Stimulated activated CD8-positive, alpha-beta memory T cell treated with anti-CD3 and anti-CD28 coated beads, Interleukin-4, amount 100 ng/mL, for 1 hour (primary cell): ENCODE results near the gene NR2C2.

Experiments used
- DNase-seq, 2 donors: peaks; one replicate each; pipeline ENCODE4 v3.0.0-alpha.2; 2020; ENCODE audit warnings: low read depth in 2 of 2, low spot score in 1 of 2

NR2C2 gene

DNA sequence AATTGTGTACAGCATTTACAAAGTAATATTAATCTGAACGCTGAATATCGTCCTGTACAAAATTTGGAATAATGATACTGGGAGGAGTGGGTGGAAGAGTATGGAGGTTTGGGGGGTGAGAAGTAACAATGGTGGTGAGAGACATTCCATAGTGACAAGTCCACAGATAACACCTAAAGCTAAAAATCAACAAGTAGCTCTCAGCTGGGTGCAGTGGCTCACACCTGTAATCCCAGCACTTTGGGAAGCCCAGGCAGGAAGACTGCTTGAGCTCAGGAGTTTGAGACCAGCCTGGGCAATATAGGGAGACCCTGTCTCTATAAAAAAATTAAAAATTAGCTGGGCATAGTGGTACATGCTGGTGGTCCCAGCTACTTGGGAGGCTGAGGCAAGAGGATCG lies 112.6 kb downstream of the NR2C2 start:
- DNase-seq, result no peak

DNA sequence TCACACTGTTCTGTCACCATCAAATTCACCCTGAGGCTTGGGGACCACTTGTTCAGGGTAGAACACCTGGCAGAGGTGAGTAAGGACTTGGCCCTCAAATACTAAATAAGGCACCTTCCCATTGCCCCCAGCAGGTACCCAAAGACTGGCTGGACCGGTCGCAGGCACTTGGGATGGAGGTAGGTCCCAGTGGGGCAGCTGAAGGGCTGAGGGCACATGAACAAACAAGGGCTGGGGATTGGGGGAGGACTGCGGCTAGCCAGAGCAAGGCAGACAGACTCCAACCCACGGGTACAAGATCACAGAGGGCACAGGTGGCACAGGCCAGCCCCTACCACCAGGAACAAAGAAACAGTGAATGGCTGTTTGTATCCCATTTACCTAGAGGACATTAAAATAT lies 115.9 kb downstream of the NR2C2 start:
- no peak for DNase-seq

DNA sequence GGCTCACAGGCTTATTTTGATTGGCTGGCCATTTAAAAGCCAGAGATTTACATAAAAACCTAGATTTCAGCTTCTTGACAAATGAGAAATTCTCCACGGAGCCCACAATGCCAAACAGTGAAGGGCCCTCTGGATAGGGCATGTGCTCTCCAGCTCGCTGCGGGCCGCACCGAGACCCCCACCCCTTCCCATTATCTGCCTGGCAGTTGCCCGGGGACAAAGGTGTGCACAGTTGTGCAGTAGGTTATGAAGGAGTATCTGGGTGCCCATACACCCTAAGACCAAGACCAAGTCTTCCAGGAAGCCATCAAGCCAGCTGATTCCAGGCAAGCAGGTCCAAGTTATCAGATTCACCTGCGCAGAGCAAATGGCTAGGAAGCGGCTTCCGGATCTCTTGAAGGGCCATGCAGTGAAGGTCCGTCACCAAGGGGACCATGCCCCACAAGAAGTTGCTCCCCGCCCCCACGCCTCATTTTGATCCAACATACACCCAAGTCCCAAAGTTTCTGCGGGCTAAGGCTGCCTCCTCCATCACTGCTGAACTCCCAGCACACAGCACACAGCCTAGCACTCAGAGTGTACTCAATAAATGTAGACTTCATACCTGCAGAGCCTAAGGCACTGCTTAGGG lies 116.4 kb downstream of the NR2C2 start:
- no peak for DNase-seq

DNA sequence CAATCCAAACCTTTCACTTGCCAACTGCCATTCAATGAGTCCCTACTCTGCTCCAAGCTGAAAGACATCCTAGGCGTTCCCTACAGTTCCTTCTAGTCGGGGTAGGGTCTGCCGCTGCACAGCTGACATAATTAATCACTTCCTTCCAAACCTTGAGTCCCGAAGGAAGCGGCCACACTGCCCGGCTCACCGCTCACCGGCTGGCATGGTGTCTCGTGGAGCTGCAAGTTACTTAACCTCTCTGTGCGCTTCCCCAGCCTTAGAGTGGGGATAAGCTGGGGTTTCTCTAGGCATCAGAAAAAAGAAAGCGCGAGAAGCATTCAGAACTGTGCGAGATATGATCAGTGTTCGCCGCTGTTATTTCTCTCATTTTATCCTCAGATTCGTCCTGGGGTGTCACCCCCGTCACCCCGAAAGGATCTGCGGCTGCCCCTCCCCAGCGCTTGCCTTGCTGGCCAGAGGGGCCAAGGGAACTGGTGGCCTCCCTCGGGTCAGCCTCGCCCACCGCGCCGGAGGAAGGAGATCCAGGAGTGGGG lies 117.0 kb downstream of the NR2C2 start:
- DNase-seq, result no peak

DNA sequence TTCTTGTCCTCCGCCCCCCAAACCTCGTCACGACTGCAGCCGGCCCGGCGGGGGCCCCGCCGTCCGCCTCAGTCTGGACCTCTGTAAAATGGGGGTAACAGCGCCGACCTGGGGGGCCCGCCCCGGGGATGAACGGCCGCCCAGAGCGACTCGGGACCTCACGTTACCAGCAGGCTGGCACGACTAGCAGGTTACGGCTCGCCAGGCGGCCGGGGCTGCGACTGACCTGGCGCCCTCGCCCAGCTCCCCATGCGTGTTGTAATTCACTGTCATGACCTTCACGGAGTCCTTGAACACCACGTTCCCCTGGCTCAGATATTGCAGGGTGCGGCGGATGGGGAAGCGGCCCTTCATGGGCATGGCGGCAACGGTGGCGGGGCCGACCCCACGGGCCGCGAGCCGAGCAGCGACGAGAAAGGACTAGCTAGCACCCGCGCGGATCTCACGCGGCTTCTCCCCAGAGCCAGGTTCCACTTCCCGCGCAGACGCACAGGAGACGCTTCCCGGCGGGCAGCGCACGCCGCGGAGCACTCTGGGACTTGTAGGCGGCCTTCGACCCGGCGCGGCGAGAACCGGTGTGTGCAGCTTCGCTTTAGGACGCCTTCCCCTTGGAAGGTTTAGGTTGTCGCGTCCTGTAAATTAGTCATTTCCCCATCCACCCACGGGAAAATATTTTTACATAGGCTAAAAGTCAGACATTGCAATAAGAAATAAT lies 117.6 kb downstream of the NR2C2 start, which contains the start of gene MRPS25:
MRPS25 (minus strand) TSS at position 481 of the 715 bp plus-strand sequence; CDS start at position 360, 121 bp downstream.
- peak; percentile 78 to 85 for DNase-seq

DNA sequence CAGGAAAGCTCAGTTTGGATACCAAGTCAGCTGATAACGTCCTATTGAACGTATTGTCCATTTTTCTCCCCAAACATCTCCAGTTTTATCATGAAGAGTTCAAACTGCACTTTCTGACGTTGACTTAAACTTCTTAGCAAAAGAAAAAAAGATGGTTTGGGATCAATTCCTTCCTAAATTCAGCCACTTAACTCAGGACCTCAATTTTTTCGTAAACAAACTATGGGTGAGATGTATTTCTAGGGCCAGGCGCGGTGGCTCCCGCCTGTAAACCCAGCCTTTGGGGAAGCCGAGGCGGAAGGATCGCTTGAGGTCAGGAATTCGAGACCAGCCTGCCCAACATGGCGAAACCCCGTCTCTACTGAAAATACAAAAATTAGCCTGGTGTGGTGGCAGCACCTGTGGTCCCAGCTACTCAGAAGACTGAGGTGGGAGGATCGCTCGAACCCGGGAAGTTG lies 118.2 kb downstream of the NR2C2 start:
- no peak for DNase-seq

DNA sequence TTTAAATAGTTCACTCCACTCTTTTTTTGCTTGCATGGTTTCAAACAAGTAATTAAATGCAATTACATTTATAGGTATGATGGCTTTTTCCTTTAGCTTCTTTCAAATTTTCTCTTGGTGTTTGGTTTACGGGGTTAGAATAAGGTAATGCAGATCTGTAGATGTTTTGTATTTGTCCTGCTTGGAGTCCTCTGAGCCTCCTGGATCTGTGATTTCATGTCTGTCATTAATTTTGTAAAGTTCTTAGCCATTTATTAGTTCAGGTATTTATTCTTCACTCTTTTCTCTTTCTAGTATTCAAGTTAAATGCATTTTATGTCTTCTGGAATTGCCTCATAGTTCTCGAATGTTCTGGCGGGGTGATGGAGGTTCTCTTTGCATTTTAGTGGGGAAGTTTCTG lies 119.1 kb downstream of the NR2C2 start:
- DNase-seq, result no peak

DNA sequence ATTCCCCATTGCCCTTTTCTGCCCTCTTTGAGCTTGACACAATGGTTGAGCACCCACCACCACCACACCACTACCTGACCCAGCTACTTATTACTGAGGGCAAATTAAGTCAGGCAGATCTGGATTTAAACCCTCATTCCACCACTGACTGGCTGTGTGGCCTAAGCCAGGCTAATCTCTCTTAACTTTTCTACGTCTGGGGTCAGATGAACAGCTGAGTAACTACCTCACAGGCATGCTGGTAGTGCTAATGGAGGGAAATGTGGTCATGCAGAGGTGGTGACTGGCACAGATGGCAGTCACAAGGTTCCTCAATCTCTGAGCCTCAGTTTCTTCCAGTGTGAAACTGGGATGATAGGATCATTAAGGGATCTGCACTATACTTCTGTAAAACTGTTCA lies 122.1 kb downstream of the NR2C2 start:
- no peak for DNase-seq

DNA sequence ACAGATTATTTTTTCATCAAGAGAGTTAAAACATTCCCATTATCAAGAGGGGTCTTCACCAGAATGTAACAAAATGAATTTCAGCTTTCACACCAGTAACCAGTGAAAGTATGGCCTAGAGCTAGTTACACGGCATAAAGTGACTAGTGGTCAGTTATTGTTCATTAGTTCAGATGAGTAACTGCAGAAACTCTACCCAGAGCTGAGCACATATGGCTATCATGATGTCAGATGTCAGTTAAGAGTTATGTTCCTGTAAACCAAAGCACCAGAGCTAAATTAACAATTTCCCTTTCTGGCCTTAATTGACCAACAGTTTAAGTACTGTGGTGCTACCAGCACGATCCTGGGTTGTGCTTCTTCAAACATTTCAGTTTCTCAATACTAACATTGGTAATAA lies 124.3 kb downstream of the NR2C2 start:
- no peak for DNase-seq

DNA sequence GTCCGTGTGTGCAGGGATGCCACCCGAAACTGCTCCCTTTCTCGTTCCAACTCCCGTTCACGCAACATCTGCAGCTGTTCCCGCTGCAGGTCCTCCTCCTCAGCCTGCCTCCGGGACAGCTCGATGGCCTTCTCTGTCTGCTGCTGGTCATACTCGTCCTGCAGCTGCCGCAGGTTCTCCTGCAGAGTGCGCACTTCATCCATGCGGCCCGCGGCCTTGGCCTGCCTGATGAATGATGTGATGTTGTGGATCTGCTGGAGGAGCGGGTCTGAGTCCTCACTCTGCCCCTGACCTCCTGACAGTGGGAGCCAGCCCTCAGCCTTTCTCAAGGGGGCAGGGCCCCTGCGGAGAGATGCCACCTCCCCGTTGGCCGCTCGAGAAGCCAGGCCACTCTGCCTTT lies 127.1 kb downstream of the NR2C2 start:
- no peak for DNase-seq

DNA sequence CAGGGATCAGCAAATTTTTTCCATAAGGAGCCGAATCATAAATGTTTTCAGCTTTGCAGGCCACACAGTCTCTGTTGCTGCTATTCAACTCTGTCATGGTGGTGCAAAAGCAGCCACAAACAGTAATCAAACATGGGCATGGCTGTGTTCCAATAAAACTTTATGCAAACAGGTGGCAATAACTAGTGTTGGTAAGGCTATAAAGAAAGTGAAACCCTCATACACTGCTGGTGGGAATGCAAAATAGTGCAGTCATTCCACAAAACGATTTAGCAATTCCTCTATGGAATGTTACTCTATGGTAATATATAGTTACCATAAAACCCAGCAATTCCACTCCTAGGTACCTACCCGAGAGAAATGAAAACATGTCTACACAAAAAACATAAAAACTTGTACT lies 131.7 kb downstream of the NR2C2 start:
- DNase-seq, result no peak

DNA sequence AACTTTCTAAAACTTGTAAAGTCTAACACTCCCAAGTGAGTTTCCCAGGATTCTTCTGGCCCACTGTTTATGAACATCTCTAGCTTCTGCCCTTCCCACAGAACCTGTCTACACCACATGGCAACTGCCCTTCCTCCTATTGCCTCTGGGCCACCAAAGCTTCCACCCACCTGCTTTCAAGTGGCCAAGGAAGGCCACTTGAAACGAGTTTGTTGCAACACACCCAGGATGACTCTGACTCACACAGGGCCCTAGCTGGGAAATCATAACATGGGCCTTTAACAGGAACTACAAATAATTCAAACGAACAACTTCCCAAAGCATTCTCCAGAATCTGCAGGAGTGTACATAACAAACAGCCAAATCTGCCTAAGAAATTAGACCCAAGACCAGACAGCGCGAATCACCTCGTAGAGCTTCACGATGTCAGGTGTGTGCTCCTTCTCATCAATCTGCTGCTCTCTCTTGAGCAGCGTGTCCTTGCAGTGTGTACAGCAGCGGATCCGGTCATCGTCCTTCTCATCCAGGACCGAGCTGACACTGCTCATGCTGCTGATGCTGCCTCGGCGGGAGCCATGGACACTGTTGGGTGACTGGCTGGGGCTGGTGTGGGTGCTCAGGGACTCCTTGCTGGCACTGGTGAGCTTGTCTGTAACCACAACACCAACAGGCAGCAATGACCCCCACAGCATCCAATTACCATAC lies 134.7 kb downstream of the NR2C2 start:
- DNase-seq, result no peak

DNA sequence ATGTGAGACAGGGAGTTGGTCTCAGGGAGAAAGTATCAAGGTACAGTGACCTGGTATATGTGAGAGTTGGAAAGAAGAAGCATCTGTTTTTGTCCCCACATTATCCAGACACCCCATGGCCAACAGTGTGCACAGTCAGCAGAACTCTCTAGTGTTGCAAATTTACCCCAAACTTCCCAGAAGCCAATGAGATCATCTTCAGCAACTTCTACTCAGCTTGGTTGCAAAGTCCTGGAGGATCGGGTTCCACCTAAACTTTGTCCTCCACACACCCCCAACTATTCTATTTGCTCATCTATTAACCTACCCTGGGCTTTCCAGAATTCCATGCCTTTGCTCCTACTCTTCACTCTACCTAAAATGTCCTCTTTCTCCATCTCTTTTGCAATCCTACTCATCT lies 135.9 kb downstream of the NR2C2 start:
- DNase-seq, result no peak

DNA sequence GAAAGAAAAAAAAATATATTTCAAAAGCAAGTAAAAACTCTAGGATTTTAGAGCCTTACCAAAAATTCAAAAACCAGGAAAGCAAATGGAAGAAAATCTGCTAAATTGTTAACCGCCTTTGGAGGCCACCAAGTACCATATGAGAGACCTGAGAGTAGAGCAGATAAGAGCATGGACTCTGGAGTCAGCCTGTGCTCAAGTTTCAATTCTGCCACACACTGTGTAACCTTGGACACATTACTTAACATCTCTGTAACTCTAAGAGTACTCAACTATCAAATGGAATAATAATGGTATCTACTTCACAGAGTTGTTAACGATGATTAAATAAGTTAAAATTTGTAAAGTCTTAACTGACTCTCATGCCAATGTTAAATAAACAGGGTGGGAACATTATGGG lies 138.9 kb downstream of the NR2C2 start:
- no peak for DNase-seq

DNA sequence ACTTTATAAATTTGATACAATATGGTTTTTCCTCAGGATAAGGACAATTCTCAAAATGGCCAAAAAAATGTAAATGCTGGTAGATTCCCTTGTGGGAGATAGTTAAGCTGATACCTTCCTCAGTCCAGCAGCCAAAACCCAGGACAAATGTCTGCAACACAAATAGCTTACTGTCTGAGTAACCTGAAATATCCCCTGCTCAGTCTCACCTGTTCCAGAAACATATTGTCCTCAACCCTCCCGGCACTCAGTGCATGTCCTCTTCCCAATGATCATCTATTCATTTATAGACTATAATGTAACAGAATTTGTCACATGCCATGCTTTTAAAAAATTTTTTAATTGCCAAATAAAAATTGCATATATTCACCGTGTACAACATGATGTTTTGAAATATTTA lies 139.3 kb downstream of the NR2C2 start:
- no peak for DNase-seq

DNA sequence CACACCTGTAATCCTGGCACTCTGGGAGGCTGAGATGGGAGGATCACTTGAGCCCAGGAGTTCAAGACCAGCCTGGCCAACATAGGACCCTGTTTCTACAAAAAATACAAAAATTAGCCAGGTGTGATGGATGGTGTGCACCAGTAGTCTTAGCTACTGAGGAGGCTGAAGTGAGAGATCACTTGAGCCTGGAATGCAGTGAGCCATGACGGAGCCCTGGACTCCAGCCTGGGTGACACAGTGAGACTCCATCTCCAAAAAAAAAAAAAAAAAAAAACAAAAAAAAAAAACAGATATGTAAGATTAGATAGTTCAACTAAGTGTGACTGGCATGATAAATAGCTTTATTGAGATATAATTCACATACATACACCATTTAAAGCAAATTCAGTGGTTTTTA lies 141.8 kb downstream of the NR2C2 start:
- no peak for DNase-seq

DNA sequence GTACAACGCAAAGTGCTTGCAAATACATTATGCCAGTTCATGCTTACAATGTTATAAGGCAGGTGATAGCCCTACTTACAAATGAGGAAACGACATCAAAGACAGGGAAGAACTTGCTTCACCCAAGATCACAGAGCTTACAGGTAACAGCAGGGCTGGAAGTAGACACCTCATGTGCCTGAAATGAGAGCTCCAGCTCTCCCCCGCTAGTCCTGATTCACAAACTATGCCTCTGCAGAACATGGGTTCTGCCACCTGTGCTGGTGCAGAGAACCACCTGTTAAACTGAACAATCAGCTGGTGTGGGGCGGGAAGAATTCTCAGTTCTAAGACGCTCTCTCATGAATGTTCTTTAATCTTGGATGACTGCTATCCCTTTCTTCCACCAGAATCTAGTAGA lies 144.2 kb downstream of the NR2C2 start:
- no peak for DNase-seq

DNA sequence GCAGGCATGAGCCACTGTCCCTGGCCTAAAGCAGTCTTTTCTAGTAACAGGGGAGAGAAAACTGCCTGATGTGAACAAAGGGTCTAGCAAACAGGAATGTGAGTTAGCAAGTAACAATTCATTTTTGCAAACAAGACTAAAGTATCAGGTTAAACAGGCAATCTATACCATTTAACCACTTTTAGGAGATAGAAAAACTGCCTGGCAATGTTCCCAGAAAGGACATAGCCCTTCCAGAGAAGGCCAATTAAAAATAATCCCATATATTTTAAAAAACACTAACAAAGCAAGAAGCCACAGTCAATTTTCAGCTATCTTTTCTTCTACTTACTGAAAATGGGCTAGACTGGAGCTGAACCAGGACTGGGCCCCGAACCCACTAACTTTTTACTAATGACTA lies 145.3 kb downstream of the NR2C2 start:
- no peak for DNase-seq

DNA sequence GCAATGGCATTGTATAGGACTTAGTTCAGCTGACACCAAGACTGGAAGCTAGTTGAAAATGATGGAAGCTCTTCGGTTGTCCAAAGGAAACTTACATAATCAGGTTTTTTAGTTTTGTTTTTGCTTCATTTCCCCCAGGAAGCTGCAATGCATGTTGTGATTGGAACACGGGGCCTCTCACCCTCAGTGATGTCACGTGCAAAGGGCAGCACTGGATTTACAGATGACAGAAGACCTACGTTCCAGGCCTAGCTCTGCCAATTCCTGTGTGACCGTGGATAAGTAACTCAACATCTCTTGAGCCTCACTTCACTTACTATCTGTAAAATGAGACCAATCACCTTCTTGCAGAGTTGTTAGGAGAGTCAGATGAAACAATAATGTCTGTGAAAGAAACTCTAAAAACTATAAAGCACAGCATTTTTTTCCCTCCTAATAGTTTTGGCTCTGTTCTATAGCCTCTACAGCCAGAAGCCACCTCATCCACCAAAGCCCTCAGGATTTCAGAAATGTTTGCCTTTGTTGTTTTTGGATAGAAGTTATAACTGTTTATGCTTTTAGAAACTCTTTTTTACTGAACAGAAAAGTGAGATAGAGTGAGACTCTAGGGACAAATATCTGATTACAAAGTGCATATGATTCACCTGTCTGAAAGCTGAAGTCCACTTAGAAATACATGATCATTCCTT lies 146.9 kb downstream of the NR2C2 start:
- DNase-seq, result no peak

DNA sequence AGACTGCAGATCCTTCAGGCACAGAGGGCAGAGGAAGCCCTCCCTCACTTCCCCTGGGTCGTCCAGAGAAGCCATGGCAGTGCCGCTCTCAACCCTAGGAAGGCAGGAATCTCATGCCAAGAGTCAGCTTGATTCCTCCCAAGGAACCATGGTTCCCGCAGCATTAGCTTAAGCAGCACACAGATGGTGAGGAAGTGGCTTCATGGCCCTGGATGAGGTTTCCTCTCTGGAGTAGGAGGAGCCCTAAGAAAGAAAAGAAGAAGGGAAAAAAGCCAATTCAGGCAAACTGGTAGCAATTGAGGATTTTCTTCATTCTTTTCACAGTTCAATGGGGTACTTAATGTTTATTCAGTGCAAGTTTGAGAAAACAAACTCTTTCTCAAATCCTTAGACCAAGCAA lies 148.7 kb downstream of the NR2C2 start:
- DNase-seq, result no peak

DNA sequence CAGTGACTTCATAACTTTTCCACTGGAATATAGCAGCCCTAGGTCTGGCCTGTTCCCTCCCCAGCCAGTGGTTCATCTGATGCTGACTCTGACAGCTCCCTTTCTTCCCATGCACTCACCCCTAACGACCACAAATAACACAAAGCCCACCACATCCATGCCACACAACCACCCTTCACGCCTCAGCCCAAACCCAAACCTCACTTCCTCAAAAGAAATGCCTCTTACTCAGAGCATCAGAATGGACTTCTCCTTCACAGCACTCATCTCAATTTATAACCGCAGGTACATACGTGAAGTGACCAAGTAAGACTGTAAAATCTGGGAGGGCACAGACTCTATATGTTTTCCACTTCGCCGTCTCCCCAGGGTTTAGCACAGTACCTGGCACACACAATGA lies 150.5 kb downstream of the NR2C2 start:
- DNase-seq, result no peak
